Fibroblast of skin of back (primary cell): ENCODE data around the gene VCY1B. TPM values are rescaled to one million over a fixed set of nuclear protein-coding genes. Genes with fewer than 3 reads are reported as not detected.
"Not testable (repeated sequence)": the region's sequence is repeated elsewhere in the genome, so short reads cannot be mapped to it uniquely, and the experiment has no call there.

Experiments used
- DNase-seq: peaks from one replicate; pipeline ENCODE4 v3.0.0-alpha.2; 2013
- polyA plus RNA-seq, 2 experiments: library from polyadenylated mRNA; unstranded; fragments of 120-200 nt; gene quantifications; one replicate each; pipeline ENCODE4 v1.2.1, GENCODE V29; 2013; ENCODE audit not compliant: insufficient read length in 2 of 2

Gene VCY1B
- not detected for polyA plus RNA-seq (2013, experiment 1 of 2; ENCODE audit: insufficient read length)
- not detected for polyA plus RNA-seq (2013, experiment 2 of 2; ENCODE audit: insufficient read length)

DNA sequence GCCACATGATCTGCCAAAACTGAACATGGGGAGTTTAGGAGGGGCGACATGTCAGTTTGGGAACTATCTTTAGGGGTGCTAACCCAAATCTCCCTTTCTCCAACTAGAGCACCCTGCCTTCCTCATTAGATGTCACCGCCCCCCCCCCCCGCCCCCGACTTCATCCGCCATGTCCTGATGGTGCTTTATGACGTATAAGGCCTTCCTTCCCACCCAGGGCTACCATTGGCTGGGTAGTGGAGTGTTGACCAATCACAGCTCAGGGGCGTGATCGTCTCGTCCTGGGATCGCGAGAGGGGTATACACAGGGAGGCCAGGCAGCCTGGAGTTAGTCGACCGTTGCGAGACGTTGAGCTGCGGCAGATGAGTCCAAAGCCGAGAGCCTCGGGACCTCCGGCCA lies at the start of gene VCY1B:
VCY1B (plus strand) TSS at position 301 of the 400 bp plus-strand sequence; CDS start at position 364, 63 bp downstream.
- not testable (repeated sequence) for DNase-seq

GRCh38 chrY:14011916-14012315 lies 44.1 kb upstream of the VCY1B start:
- not testable (repeated sequence) for DNase-seq

DNA sequence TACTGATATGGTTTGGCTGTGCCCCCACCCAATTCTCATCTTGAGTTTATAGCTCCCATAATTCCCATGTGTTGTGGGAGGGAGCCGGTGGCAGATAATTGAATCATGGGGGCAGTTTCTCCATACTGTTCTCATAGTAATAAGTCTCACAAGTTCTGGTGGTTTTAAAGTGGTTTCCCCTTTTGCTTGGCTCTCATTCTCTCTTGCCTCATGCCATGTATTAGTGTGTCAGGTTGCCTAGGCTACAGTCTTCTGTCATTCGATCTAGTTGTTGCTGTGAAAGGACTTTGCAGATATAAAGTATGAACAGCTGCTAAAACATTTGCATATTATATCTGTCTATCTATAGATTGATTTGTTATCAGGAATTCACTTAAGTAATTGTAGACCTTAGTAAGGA lies 25.6 kb upstream of the VCY1B start:
- DNase-seq = not testable (repeated sequence)

GRCh38 chrY:14085877-14086276 lies 29.9 kb downstream of the VCY1B start:
- no peak for DNase-seq
